MG63 (cell line): ENCODE results near the gene PSMB2. TPM values are rescaled to one million over a fixed set of nuclear protein-coding genes. Genes with fewer than 3 reads are reported as not detected.

Experiments used
- DNase-seq: peaks from one replicate; pipeline ENCODE4 v3.0.0-alpha.2; 2020
- H3K27me3 ChIP-seq: fragments of 250-450 bp; sonication (Bioruptor Pico); 2 replicates; pipeline ENCODE4 v1.5.1; 2020; ENCODE audit warnings: mild to moderate bottlenecking, moderate library complexity
- H3K36me3 ChIP-seq: fragments of 250-450 bp; sonication (Bioruptor Pico); 2 replicates; pipeline ENCODE4 v1.5.1; 2020; ENCODE audit warnings: mild to moderate bottlenecking, moderate library complexity
- H3K4me3 ChIP-seq: fragments of 250-450 bp; sonication (Bioruptor Pico); 2 replicates; pipeline ENCODE4 v1.5.1; 2020; ENCODE audit warnings: mild to moderate bottlenecking, moderate library complexity
- H3K9me3 ChIP-seq: fragments of 250-450 bp; sonication (Bioruptor Pico); 2 replicates; pipeline ENCODE4 v1.5.1; 2020; ENCODE audit warnings: mild to moderate bottlenecking, moderate library complexity
- total RNA-seq: library from RNA; depleted of rRNA; stranded (reverse); fragments of >200 nt; shearing (Covaris generic); gene quantifications from 2 replicates; pipeline ENCODE4 v1.2.3, GENCODE V29; 2014; ENCODE audit warnings: low replicate concordance

Gene PSMB2
- total RNA-seq, 1 experiment from 2014 or later, result 114 TPM

GRCh38 chr1:35571263-35571662 is 70.1 kb downstream of the PSMB2 start:
- no peak overlapping the region for H3K4me3 ChIP-seq
- no peak for DNase-seq
- H3K9me3 ChIP-seq, result no peaks in the 10 kb centered on the region
- H3K36me3 ChIP-seq, result peaks cover 3% of the 10 kb centered on the region; the same call in 1 of the 2 replicates
- H3K27me3 ChIP-seq, result no peaks in the 10 kb centered on the region

- H3K9me3 ChIP-seq, result no peaks in the 10 kb centered on the region
- no peaks in the 10 kb centered on the region for H3K27me3 ChIP-seq
- no peak overlapping the region for H3K4me3 ChIP-seq
- DNase-seq, result no peak
- H3K36me3 ChIP-seq, result peaks cover 3% of the 10 kb centered on the region; the same call in 1 of the 2 replicates
Observed at GRCh38 chr1:35570589-35571137, 70.7 kb downstream of the PSMB2 start.

- H3K36me3 ChIP-seq, result peaks cover 5% of the 10 kb centered on the region
- peak; percentile 26 for DNase-seq
- no peaks in the 10 kb centered on the region for H3K9me3 ChIP-seq
- H3K4me3 ChIP-seq, result no peak overlapping the region
- no peaks in the 10 kb centered on the region for H3K27me3 ChIP-seq
Observed at GRCh38 chr1:35569936-35570335, 71.4 kb downstream of the PSMB2 start.

GRCh38 chr1:35568975-35569395 is 72.3 kb downstream of the PSMB2 start:
- no peaks in the 10 kb centered on the region for H3K27me3 ChIP-seq
- H3K9me3 ChIP-seq, result no peaks in the 10 kb centered on the region
- H3K4me3 ChIP-seq, result no peak overlapping the region
- peaks cover 12% of the 10 kb centered on the region for H3K36me3 ChIP-seq
- peak; percentile 45 for DNase-seq

- H3K4me3 ChIP-seq, result no peak overlapping the region
- H3K9me3 ChIP-seq, result no peaks in the 10 kb centered on the region
- no peak for DNase-seq
- H3K27me3 ChIP-seq, result no peaks in the 10 kb centered on the region
- H3K36me3 ChIP-seq, result peaks cover 20% of the 10 kb centered on the region
Observed at GRCh38 chr1:35567947-35568558, 73.3 kb downstream of the PSMB2 start.

GRCh38 chr1:35565742-35566133 is 75.6 kb downstream of the PSMB2 start:
- DNase-seq, result no peak
- Histone ChIP-seq H3K4me3 (no peak overlapping the region), H3K36me3 (peaks cover 44% of the 10 kb centered on the region), H3K27me3 (no peaks in the 10 kb centered on the region), H3K9me3 (no peaks in the 10 kb centered on the region)

GRCh38 chr1:35564884-35565741 is 76.2 kb downstream of the PSMB2 start:
- Histone ChIP-seq H3K27me3 (no peaks in the 10 kb centered on the region), H3K36me3 (peaks cover 50% of the 10 kb centered on the region), H3K9me3 (no peaks in the 10 kb centered on the region), H3K4me3 (no peak overlapping the region)
- DNase-seq, result no peak

GRCh38 chr1:35564037-35564883 is 77.1 kb downstream of the PSMB2 start:
- DNase-seq, result peak; percentile 68
- no peaks in the 10 kb centered on the region for H3K27me3 ChIP-seq
- peaks cover 50% of the 10 kb centered on the region for H3K36me3 ChIP-seq
- H3K9me3 ChIP-seq, result no peaks in the 10 kb centered on the region
- H3K4me3 ChIP-seq, result no peak overlapping the region

- Histone ChIP-seq H3K4me3 (no peak overlapping the region), H3K36me3 (peaks cover 50% of the 10 kb centered on the region), H3K9me3 (no peaks in the 10 kb centered on the region), H3K27me3 (no peaks in the 10 kb centered on the region)
- no peak for DNase-seq
Observed at GRCh38 chr1:35563166-35563565, 78.2 kb downstream of the PSMB2 start.

GRCh38 chr1:35561972-35562680 is 79.2 kb downstream of the PSMB2 start:
- H3K9me3 ChIP-seq, result no peaks in the 10 kb centered on the region
- H3K4me3 ChIP-seq, result no peak overlapping the region
- DNase-seq, result no peak
- H3K27me3 ChIP-seq, result no peaks in the 10 kb centered on the region
- peaks cover 50% of the 10 kb centered on the region for H3K36me3 ChIP-seq

- Histone ChIP-seq H3K36me3 (peaks cover 48% of the 10 kb centered on the region), H3K9me3 (no peaks in the 10 kb centered on the region), H3K4me3 (peak overlapping the region; percentile 26; the same call in 1 of the 2 replicates), H3K27me3 (no peaks in the 10 kb centered on the region)
- DNase-seq, result no peak
Observed at GRCh38 chr1:35561297-35561971, 79.9 kb downstream of the PSMB2 start.

- peak; percentile 87 for DNase-seq
- no peaks in the 10 kb centered on the region for H3K9me3 ChIP-seq
- H3K4me3 ChIP-seq, result peak overlapping the region; percentile 26; the same call in 1 of the 2 replicates
- H3K27me3 ChIP-seq, result no peaks in the 10 kb centered on the region
- peaks cover 48% of the 10 kb centered on the region for H3K36me3 ChIP-seq
Observed at GRCh38 chr1:35560256-35561225, 80.8 kb downstream of the PSMB2 start.

GRCh38 chr1:35559317-35559944 is 81.9 kb downstream of the PSMB2 start:
- Histone ChIP-seq H3K4me3 (no peak overlapping the region), H3K9me3 (no peaks in the 10 kb centered on the region), H3K36me3 (peaks cover 42% of the 10 kb centered on the region), H3K27me3 (no peaks in the 10 kb centered on the region)
- DNase-seq, result no peak
